Head of caudate nucleus (tissue), 42 donors: ENCODE data around the gene MFSD6L.

Source experiments
- DNase-seq, 42 donors: peaks; one replicate each; pipeline versions ENCODE4 v3.0.0 to v3.0.0-alpha.2; 2020 to 2021; ENCODE audit warnings: mixed read lengths in 7 of 42
- intact Hi-C: fragments of 100-400 bp; cut with DNase I; formaldehyde crosslinking; loops from one replicate; pipeline ENCODE4 v1.15.0; 2022

MFSD6L gene

GRCh38 chr17:8798846-8799569 lies at the start of gene MFSD6L:
Gene MFSD6L (minus strand): TSS chr17:8799365. CDS start chr17:8799120, 245 bp downstream.
- intact Hi-C loops: no loop called here
- DNase-seq: peak in 1 of 42 donors; percentile 18

GRCh38 chr17:8847891-8848290 lies 48.7 kb upstream of the MFSD6L start:
- intact Hi-C loops: no loop called here
- DNase-seq: no peak

DNA sequence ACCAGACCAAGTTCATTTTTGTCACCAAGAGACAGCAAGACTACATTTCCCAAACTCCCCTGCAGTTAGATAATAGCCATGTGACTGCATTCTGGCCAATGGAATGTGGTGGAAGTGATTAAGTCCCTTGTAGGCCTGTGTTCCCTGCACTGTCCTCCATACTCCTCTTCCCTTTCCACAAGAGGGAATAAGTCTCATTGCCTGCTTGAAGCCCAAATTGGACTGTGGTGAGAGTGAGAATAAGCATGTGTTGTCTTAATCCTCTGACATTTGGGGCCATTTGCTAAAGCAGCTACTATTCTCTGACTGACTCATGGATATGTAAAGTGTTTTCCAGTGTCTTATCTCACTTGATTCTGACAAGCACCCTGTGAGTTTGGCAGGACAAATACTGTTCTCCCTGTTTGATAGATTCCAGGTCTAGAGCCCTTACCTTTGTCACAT lies 47.6 kb upstream of the MFSD6L start:
- intact Hi-C loops: no loop called here
- peak in 19 of 42 donors; percentile 15 to 74 (median 48) for DNase-seq

DNA sequence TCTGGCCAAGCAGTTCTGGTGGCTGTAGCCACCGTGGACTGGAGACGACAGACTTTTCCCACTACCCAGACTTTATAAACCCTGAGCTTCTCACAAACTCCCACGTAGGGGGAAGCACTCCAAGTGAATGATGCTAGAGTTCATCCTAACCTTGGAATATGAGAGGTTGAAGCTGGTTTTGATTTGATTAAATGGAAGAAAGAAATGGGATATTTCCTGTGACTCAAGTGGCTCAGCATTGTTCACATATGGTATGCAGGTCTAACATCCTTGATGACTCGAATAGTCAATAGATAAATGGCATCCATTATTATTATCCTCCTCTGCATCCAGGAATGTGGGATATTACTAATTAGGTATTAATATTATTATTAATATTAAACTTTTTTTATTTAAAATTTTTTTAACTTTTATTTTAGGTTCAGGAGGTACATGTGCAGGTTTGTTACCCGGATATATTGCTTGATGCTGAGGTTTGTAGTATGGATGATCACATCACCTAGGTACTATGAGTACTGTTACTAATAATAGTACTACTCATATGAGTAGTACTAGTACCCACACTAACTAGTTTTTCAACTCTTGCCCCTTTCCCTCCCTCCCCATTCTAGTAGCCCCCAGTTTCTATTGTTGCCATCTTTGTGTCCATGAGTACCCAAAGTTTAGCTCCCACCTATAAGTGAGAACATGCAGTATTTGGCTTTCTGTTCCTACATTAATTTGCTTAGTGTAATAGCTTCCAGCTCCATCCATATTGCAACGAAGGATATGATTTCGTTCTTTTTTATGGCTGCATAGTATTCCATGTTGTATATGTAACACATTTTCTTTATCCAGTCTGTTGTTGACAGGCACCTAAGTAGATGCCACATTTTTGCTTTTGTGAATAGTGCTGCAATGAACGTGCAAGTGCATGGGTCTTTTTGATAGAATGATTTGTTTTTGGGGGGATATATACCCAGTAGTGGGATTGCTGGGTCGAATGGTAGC lies 45.4 kb upstream of the MFSD6L start:
- intact Hi-C loops: no loop called here

DNA sequence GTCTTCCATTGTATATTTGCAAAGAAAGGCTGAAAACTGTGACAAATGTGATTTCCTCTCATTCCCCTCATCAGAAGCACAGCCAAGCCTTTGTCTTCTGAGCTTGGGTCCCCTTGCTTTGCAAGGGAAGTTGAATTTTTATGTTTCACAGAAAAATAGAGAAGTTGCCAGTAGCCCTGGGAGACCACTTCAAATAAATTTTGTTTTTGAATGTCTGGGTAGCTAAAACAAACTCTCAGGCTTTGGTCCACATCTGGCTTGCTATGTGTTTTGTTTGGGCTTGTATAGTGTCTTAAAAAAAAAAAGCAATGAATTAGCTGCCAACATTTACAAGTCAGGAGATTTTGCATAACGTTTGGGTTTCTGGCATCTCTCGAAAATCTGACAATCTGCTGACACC lies 44.2 kb upstream of the MFSD6L start:
- no peak for DNase-seq
- intact Hi-C loops: no loop called here

More for the DNA sequence above, 45.4 kb upstream of the MFSD6L start:
- DNase-seq: no peak

GRCh38 chr17:8841844-8842243 lies 42.7 kb upstream of the MFSD6L start:
- intact Hi-C loops: no loop called here
- no peak for DNase-seq

GRCh38 chr17:8839410-8839935 lies 40.3 kb upstream of the MFSD6L start:
- peak in 1 of 42 donors; percentile 1 for DNase-seq
- intact Hi-C loops: no loop called here

- intact Hi-C loops: no loop called here
- peak in 1 of 42 donors; percentile 12 for DNase-seq
Observed at GRCh38 chr17:8838551-8839095, 39.5 kb upstream of the MFSD6L start.

DNA sequence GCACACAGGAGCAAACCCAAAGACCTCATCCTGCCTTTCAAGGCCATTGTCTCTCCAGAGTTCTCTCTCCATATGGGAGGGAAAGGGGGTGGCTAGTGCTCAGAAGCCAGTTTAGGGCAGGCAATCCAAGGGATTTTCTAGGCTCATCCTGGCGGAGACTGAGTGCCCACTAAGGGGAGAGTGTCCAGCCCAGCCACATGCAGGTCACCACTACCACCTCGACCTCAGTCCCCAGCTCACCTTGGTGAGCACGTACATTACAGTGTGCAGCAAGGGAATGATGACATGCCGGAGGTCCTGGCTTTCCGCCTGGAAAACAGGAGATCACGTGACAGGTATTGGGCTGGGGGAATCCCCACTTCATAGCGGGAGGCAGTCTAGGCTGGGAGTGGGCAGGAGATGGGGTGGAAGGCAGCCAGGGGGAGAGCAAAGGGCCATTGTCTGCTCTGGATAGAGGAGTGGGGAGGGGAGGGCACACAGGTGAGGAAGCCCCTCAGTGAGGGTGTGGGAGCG lies 38.5 kb upstream of the MFSD6L start:
- DNase-seq: peak in 2 of 42 donors; percentile 15
- intact Hi-C loops: no loop called here

- intact Hi-C loops: no loop called here
- peak in 3 of 42 donors; percentile 13 to 27 (median 25) for DNase-seq
Observed at GRCh38 chr17:8836821-8837562, 37.8 kb upstream of the MFSD6L start.

DNA sequence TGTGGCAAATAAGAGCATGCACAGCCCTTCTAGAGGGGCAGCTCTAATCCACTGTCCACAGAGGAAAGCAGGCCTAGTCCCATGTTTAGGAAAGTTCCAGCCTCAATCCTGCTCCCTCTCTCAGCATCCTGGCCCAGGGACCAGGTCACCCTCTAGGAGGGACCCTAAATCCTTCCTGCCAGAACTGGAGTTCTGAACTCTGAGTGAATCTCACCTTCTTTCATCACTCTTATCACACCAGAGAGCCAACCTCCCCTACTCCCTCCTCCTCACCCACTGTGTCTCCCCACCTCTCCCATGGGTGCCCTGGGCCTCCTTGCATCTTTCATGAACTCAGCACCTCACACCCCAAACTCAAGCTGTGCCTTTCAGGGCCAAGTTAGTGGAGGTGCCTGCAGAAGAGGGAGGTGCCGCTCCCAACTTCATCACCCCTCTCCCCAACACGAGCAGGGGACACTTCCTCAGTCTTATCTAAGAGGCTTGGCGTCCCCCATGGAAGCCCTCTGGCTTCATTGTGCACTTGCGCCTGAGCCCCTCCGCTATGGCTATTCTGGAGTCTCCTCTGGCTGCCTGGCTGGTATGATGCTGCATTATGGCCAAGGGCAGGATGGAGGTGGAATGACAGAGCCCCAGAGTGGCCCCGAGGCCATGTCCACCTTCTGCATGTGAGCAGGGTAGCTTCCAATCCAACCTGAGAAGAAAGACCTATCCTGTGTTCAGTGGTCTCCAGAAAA lies 36.6 kb upstream of the MFSD6L start:
- intact Hi-C loops: no loop called here
- DNase-seq: peak in 3 of 42 donors; percentile 2 to 15 (median 13)

DNA sequence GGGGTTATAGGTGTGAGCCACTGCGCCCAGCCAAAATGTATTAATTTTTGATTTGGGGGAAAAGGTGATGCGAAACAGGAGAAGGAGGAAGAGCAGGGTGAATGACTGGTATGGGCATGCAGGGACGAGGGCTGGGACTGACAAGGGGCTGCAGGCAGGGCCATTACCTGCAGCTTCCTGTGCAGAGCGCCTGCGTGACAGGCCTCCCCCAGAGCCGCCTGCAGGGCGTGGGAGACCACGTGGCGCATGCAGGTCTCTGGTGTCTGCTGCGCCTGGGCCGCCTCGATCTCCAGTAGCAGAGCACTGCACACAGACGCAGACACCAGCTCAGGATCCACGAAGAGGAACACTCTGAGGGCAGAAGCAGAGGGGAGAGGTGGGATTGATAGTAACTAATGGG lies 35.9 kb upstream of the MFSD6L start:
- DNase-seq: peak in 3 of 42 donors; percentile 3 to 22 (median 6)
- intact Hi-C loops: no loop called here

GRCh38 chr17:8832711-8833352 lies 33.7 kb upstream of the MFSD6L start:
- peak in 5 of 42 donors; percentile 24 to 36 (median 35) for DNase-seq
- intact Hi-C loops: no loop called here

DNA sequence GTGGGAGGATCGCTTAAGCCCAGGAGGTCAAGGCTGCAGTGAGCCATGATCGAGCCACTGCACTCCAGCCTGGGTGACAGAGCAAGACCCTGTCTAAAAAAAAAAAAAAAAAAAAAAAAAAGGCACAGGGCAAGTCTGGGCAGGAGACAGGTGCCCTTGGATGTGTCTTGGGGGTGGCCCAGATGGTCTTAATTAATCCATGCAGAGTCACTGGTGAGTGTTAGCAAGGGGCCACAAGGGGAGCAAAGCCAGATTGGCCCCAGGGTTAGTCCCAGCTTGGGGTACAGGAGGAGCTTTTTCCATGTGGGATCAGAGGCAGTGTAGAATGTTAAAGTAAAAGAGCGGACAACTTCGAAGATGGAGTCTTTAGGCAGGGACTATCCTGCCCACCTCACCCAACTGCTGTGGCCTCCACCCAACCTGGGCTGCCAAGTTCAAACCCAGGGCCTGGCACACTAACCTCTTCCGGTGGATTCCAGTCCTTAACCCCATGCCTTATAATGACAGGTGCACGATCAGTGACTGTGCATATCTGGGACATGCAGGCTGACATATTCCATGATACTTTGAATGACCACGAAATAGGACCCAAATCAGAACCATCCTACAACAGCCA lies 32.2 kb upstream of the MFSD6L start:
- intact Hi-C loops: no loop called here
- DNase-seq: peak in 3 of 42 donors; percentile 5 to 16 (median 8)

- intact Hi-C loops: no loop called here
Observed at GRCh38 chr17:8830141-8830540, 31.0 kb upstream of the MFSD6L start.

GRCh38 chr17:8829036-8829941 lies 30.1 kb upstream of the MFSD6L start:
- intact Hi-C loops: no loop called here

More at GRCh38 chr17:8830141-8830540, 31.0 kb upstream of the MFSD6L start:
- peak in 3 of 42 donors; percentile 12 to 18 (median 13) for DNase-seq

More at GRCh38 chr17:8829036-8829941, 30.1 kb upstream of the MFSD6L start:
- DNase-seq: peak in 3 of 42 donors; percentile 1 to 8 (median 7)
